ENCODE measurements around the gene GBP6. TPM values are rescaled to one million over a fixed set of nuclear protein-coding genes. Genes with fewer than 3 reads are reported as not detected.

Gene GBP6
- polyA plus RNA-seq, 1 experiment, result not detected

GRCh38 chr1:89351597-89352311 is 12.1 kb upstream of the GBP6 start:
- no peak overlapping the region for H3K27ac ChIP-seq (ENCODE audit: low read depth, low read length)
- no peak for DNase-seq (ENCODE audit: low read depth, low spot score)
- TF ChIP-seq, protein P1, sequence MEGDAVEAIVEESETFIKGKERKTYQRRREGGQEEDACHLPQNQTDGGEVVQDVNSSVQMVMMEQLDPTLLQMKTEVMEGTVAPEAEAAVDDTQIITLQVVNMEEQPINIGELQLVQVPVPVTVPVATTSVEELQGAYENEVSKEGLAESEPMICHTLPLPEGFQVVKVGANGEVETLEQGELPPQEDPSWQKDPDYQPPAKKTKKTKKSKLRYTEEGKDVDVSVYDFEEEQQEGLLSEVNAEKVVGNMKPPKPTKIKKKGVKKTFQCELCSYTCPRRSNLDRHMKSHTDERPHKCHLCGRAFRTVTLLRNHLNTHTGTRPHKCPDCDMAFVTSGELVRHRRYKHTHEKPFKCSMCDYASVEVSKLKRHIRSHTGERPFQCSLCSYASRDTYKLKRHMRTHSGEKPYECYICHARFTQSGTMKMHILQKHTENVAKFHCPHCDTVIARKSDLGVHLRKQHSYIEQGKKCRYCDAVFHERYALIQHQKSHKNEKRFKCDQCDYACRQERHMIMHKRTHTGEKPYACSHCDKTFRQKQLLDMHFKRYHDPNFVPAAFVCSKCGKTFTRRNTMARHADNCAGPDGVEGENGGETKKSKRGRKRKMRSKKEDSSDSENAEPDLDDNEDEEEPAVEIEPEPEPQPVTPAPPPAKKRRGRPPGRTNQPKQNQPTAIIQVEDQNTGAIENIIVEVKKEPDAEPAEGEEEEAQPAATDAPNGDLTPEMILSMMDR (IDR thresholded peaks at IDR 0.05; ENCODE audit: low read depth, low read length), result no peak
- no peaks in the 10 kb centered on the region for H3K9me3 ChIP-seq (ENCODE audit: control insufficient read depth, insufficient read depth, low read length)
- H3K27me3 ChIP-seq (ENCODE audit: control insufficient read depth, insufficient read depth, low read length), result no peaks in the 10 kb centered on the region
- ChIA-PET POLR2A (no interaction called here), CTCF (no interaction called here)
- H3K4me3 ChIP-seq (ENCODE audit: low read depth, low read length), result no peak overlapping the region

- H3K27me3 ChIP-seq (ENCODE audit: control insufficient read depth, insufficient read depth, low read length), result no peaks in the 10 kb centered on the region
- TF ChIP-seq, protein P1 (IDR thresholded peaks at IDR 0.05; ENCODE audit: low read depth, low read length), result no peak
- no peak for DNase-seq (ENCODE audit: low read depth, low spot score)
- ChIA-PET CTCF (no interaction called here), POLR2A (no interaction called here)
- H3K27ac ChIP-seq (ENCODE audit: low read depth, low read length), result no peak overlapping the region
- no peak overlapping the region for H3K4me3 ChIP-seq (ENCODE audit: low read depth, low read length)
- no peaks in the 10 kb centered on the region for H3K9me3 ChIP-seq (ENCODE audit: control insufficient read depth, insufficient read depth, low read length)
Observed at GRCh38 chr1:89352421-89352820, 11.4 kb upstream of the GBP6 start.

GRCh38 chr1:89354205-89354604 is 9.7 kb upstream of the GBP6 start:
- H3K27me3 ChIP-seq (ENCODE audit: control insufficient read depth, insufficient read depth, low read length), result no peaks in the 10 kb centered on the region
- H3K9me3 ChIP-seq (ENCODE audit: control insufficient read depth, insufficient read depth, low read length), result no peaks in the 10 kb centered on the region
- no peak overlapping the region for H3K27ac ChIP-seq (ENCODE audit: low read depth, low read length)
- POLR2A ChIA-PET, result no interaction called here
- TF ChIP-seq, protein P1 (IDR thresholded peaks at IDR 0.05; ENCODE audit: low read depth, low read length), result no peak
- DNase-seq (ENCODE audit: low read depth, low spot score), result no peak
- no peak overlapping the region for H3K4me3 ChIP-seq (ENCODE audit: low read depth, low read length)
- CTCF ChIA-PET, result interaction anchor here (3.6 kb wide), 1 partner anchor 269 kb away, joined by 26 read pairs; no protein-coding TSS in a partner anchor

GRCh38 chr1:89355056-89355455 is 8.8 kb upstream of the GBP6 start:
- no peak overlapping the region for H3K4me3 ChIP-seq (ENCODE audit: low read depth, low read length)
- TF ChIP-seq, protein P1 (IDR thresholded peaks at IDR 0.05; ENCODE audit: low read depth, low read length), result no peak
- H3K9me3 ChIP-seq (ENCODE audit: control insufficient read depth, insufficient read depth, low read length), result no peaks in the 10 kb centered on the region
- ChIA-PET CTCF (interaction anchor here (2.7 to 3.6 kb wide), 2 partner anchors 269 to 357 kb away, joined by 11 to 26 read pairs; no protein-coding TSS in a partner anchor), POLR2A (no interaction called here)
- no peak for DNase-seq (ENCODE audit: low read depth, low spot score)
- H3K27ac ChIP-seq (ENCODE audit: low read depth, low read length), result no peak overlapping the region
- no peaks in the 10 kb centered on the region for H3K27me3 ChIP-seq (ENCODE audit: control insufficient read depth, insufficient read depth, low read length)

DNA sequence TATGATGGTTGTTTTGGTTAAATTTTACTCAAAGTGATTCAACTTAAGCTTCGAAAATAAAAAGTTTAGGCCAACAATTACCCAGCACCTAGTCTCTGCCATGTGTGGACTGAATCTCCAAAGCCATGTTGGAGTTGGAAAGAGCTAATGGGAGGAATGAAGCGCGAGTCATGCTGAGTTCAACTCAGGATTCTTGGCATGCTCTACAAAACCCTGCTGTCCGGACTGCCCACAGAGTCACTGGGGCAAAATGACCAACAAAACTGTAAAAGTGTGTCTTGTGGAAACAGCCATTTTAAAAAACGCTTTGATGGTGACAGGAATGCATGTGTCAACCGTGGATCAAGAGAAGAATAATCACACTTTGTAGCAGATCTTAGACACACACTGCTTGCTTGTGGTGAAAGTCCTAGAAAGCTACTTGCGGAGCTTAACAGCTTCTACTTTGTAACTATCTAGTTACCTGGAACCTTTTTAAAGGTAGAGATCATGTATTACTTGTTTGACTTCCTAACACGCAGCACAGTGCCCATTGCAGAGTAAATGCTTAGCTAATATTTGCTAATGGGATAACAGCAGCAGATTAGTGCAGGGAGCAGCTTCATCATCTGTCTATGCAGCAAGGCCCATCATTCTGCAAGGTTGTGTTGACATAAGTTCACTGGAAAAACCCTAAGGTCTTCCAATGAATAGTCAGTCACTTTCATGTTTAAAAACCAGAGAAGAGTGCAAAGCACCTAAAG is 7.0 kb upstream of the GBP6 start:
- DNase-seq (ENCODE audit: low read depth, low spot score), result no peak
- no peaks in the 10 kb centered on the region for H3K27me3 ChIP-seq (ENCODE audit: control insufficient read depth, insufficient read depth, low read length)
- H3K27ac ChIP-seq (ENCODE audit: low read depth, low read length), result no peak overlapping the region
- H3K4me3 ChIP-seq (ENCODE audit: low read depth, low read length), result no peak overlapping the region
- ChIA-PET CTCF (interaction anchor here (0.6 to 3.6 kb wide), 8 partner anchors 31 to 406 kb away, joined by 3 to 26 read pairs (median 6); no protein-coding TSS in a partner anchor), POLR2A (no interaction called here)
- H3K9me3 ChIP-seq (ENCODE audit: control insufficient read depth, insufficient read depth, low read length), result no peaks in the 10 kb centered on the region
- TF ChIP-seq, protein P1 (IDR thresholded peaks at IDR 0.05; ENCODE audit: low read depth, low read length), result no peak

Data from AG04450 (cell line).